ENCODE data around the gene EIF3K. TPM values are rescaled to one million over a fixed set of nuclear protein-coding genes. Genes with fewer than 3 reads are reported as not detected.

Gene EIF3K
- total and polyA plus RNA-seq, 10 of the 15 experiments (the other 5 are each of a cell fraction or from before 2014, with no cell fraction given) = 330 to 927 (median 436) TPM

DNA sequence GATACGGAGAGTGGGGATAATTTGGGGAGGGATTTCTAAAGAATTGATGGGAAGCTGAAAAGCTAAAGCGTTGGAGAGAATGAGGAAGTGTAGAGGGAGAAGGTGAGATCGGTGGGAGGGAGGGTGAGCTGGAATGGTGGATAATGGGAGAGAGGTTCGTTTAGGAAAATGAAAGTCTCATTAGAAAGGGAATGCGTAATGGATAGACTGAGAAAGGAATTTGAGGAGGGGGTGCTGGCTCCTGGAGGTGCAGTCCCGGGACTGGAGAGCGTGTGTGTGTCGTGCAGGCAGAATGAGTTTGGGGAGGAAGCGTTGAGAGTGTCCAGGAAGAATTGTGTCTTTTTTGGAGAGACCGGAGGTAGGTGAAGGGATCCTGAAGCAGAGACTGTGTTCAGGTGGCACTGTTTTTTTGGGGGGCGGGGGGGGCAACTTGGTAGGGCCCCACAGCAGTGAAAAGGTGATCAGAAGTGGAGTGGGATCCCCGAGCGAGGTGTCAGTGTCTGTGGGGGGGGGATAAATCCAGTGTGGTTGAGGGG, 29.8 kb downstream of the EIF3K start (continued):
- TF ChIP-seq SMARCA5 (IDR thresholded peaks at IDR 0.05) = no peak
- TF ChIP-seq, protein P1, sequence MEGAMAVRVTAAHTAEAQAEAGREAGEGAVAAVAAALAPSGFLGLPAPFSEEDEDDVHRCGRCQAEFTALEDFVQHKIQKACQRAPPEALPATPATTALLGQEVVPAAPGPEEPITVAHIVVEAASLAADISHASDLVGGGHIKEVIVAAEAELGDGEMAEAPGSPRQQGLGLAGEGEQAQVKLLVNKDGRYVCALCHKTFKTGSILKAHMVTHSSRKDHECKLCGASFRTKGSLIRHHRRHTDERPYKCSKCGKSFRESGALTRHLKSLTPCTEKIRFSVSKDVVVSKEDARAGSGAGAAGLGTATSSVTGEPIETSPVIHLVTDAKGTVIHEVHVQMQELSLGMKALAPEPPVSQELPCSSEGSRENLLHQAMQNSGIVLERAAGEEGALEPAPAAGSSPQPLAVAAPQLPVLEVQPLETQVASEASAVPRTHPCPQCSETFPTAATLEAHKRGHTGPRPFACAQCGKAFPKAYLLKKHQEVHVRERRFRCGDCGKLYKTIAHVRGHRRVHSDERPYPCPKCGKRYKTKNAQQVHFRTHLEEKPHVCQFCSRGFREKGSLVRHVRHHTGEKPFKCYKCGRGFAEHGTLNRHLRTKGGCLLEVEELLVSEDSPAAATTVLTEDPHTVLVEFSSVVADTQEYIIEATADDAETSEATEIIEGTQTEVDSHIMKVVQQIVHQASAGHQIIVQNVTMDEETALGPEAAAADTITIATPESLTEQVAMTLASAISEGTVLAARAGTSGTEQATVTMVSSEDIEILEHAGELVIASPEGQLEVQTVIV (IDR thresholded peaks at IDR 0.05; ENCODE audit: borderline replicate concordance, partially characterized antibody) = peak; percentile 20
- TF ChIP-seq SPI1 (IDR thresholded peaks at IDR 0.05; ENCODE audit: borderline replicate concordance, insufficient read depth, low read depth, low read length) = peak; percentile 69; the same call in 1 of the 2 replicates
- no peak for TF ChIP-seq ZNF622 (IDR thresholded peaks at IDR 0.05)
- TF ChIP-seq STAT1 (conservative IDR thresholded peaks at IDR 0.05) = no peak
- TF ChIP-seq PML (IDR thresholded peaks at IDR 0.05; ENCODE audit: low read length) = no peak
- peak in 1 of 2 experiments; percentile 37; a peak in 1 of 4 replicates for TF ChIP-seq IKZF2 (IDR thresholded peaks at IDR 0.05)
- no peak for TF ChIP-seq ZNF274 (IDR thresholded peaks at IDR 0.05; ENCODE audit: insufficient read depth, insufficient read length)
- 0 out of 2 replicates have a peak, but pooled peaks have one; percentile 12 for TF ChIP-seq NBN (IDR thresholded peaks at IDR 0.05)
- TF ChIP-seq STAT3 (IDR thresholded peaks at IDR 0.05; ENCODE audit: low read depth, low read length) = no peak
- TF ChIP-seq, protein P2, sequence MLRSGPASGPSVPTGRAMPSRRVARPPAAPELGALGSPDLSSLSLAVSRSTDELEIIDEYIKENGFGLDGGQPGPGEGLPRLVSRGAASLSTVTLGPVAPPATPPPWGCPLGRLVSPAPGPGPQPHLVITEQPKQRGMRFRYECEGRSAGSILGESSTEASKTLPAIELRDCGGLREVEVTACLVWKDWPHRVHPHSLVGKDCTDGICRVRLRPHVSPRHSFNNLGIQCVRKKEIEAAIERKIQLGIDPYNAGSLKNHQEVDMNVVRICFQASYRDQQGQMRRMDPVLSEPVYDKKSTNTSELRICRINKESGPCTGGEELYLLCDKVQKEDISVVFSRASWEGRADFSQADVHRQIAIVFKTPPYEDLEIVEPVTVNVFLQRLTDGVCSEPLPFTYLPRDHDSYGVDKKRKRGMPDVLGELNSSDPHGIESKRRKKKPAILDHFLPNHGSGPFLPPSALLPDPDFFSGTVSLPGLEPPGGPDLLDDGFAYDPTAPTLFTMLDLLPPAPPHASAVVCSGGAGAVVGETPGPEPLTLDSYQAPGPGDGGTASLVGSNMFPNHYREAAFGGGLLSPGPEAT (IDR thresholded peaks at IDR 0.05; ENCODE audit: low read depth) = 0 out of 2 replicates have a peak, but pooled peaks have one; percentile 9
- TF ChIP-seq POLR2AphosphoS2 (IDR thresholded peaks at IDR 0.05; ENCODE audit: low read depth, low read length) = no peak
- TF ChIP-seq CREB1 (IDR thresholded peaks at IDR 0.05; ENCODE audit: low read depth) = no peak

Measured in GM12878 (cell line).